ENCODE results near the gene TMEM273. TPM values are rescaled to one million over a fixed set of nuclear protein-coding genes. Genes with fewer than 3 reads are reported as not detected.

TMEM273 gene
- total and polyA plus RNA-seq, 4 donors, result 12.0 to 41.8 (median 17.5) TPM

DNA sequence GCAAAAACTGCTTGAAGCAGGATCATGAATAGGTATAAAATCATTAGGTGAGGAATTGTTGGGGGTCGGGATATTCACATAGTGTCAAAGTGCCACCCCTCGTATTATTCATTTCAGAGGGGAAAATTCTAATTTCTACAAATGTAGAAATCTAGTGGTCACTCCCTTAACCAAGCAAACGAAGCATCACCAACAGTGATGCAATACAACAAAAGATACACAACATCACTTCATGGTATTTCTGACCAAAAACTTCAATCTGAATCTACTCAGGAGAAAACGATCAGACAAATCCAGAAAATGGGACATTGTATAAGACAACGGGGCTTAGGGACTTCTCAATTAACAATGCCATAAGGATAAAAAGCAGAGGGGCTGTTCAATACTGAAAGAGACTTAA lies 28.1 kb downstream of the TMEM273 start:
- WGBS, 2 donors, result 87 to 90% methylated on average over 5 of the region's 5 CpGs
- Histone ChIP-seq H3K36me3 (ENCODE audit: control insufficient read depth in 4 of 4, insufficient read depth in 4 of 4, low read length in 4 of 4) (peaks cover 0 to 2% (median 0%) of the 10 kb centered on the region in 4 donors), H3K27ac (ENCODE audit: low read depth in 1 of 2, low read length in 1 of 2) (no peak overlapping the region), H3K9ac (ENCODE audit: insufficient read depth in 1 of 2, low read length in 2 of 2) (no peak overlapping the region), H3K9me3 (ENCODE audit: control insufficient read depth in 4 of 4, insufficient read depth in 3 of 4, low read length in 3 of 4) (no peaks in the 10 kb centered on the region), H3K4me3 (no peak overlapping the region), H3K27me3 (ENCODE audit: control insufficient read depth in 3 of 3, insufficient read depth in 3 of 3, low read length in 2 of 3) (peaks cover 0 to 4% (median 0%) of the 10 kb centered on the region in 3 donors), H3K4me1 (ENCODE audit: control insufficient read depth in 5 of 5, insufficient read depth in 5 of 5, low read length in 5 of 5) (peaks cover 0 to 2% (median 0%) of the 10 kb centered on the region in 5 donors)
- ATAC-seq (ENCODE audit: insufficient read depth, low FRiP score) (no peak), DNase-seq (no peak)
- TF ChIP-seq, protein P1, sequence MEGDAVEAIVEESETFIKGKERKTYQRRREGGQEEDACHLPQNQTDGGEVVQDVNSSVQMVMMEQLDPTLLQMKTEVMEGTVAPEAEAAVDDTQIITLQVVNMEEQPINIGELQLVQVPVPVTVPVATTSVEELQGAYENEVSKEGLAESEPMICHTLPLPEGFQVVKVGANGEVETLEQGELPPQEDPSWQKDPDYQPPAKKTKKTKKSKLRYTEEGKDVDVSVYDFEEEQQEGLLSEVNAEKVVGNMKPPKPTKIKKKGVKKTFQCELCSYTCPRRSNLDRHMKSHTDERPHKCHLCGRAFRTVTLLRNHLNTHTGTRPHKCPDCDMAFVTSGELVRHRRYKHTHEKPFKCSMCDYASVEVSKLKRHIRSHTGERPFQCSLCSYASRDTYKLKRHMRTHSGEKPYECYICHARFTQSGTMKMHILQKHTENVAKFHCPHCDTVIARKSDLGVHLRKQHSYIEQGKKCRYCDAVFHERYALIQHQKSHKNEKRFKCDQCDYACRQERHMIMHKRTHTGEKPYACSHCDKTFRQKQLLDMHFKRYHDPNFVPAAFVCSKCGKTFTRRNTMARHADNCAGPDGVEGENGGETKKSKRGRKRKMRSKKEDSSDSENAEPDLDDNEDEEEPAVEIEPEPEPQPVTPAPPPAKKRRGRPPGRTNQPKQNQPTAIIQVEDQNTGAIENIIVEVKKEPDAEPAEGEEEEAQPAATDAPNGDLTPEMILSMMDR (IDR thresholded peaks at IDR 0.05; ENCODE audit: control extremely low read depth, extremely low read depth), result no peak

DNA sequence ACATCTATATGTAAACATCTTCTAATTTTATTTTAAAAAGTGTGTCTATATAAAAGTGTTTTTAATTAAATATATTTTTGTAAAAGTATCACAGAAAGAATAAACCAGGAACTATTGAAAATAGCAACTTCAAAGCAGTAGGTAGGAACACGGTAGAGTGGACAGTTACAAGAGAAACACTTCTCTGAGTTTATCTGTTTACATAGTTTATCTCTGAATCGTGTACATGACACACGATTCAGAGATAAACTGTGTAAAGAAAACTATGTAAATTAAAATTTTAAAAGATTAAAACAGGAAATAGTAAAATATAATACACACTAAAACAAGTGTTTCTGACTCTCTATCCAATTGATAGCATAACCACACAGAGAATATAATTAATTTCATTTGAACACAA lies 29.3 kb downstream of the TMEM273 start:
- ATAC-seq (ENCODE audit: insufficient read depth, low FRiP score), result no peak
- no peaks in the 10 kb centered on the region for H3K9me3 ChIP-seq (ENCODE audit: control insufficient read depth in 4 of 4, insufficient read depth in 3 of 4, low read length in 3 of 4)
- no peak overlapping the region for H3K27ac ChIP-seq (ENCODE audit: low read depth in 1 of 2, low read length in 1 of 2)
- H3K9ac ChIP-seq (ENCODE audit: insufficient read depth in 1 of 2, low read length in 2 of 2), result no peak overlapping the region
- 57 to 67% methylated on average over 3 of the region's 3 CpGs for WGBS, 2 donors
- no peak for DNase-seq
- H3K27me3 ChIP-seq (ENCODE audit: control insufficient read depth in 3 of 3, insufficient read depth in 3 of 3, low read length in 2 of 3), result peaks cover 0 to 4% (median 0%) of the 10 kb centered on the region in 3 donors
- H3K4me1 ChIP-seq (ENCODE audit: control insufficient read depth in 5 of 5, insufficient read depth in 5 of 5, low read length in 5 of 5), result peaks cover 0 to 2% (median 0%) of the 10 kb centered on the region in 5 donors
- TF ChIP-seq, protein P1 (IDR thresholded peaks at IDR 0.05; ENCODE audit: control extremely low read depth, extremely low read depth), result no peak
- no peak overlapping the region for H3K4me3 ChIP-seq
- H3K36me3 ChIP-seq (ENCODE audit: control insufficient read depth in 4 of 4, insufficient read depth in 4 of 4, low read length in 4 of 4), result peaks cover 0 to 2% (median 0%) of the 10 kb centered on the region in 4 donors

DNA sequence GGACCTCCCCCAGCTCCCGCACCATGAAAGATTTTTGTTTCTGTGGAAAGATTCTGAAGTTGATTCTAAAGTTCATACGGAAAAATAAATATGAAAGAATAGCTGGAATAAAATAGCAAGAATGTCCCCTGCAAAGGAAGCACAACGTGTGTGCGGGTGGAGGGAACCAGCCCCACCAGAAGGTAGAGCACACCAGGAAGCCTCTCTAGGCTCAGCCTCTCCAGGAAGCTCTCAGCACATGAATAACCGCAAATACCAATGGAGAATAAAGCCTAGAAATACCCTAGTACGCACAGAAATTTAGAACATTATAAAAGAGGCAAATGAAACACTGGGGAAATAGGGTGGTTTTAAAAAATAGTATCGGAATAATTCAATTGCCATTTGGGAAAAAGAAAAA lies 29.8 kb downstream of the TMEM273 start:
- Histone ChIP-seq H3K27me3 (ENCODE audit: control insufficient read depth in 3 of 3, insufficient read depth in 3 of 3, low read length in 2 of 3) (peaks cover 0 to 4% (median 0%) of the 10 kb centered on the region in 3 donors), H3K4me3 (no peak overlapping the region), H3K36me3 (ENCODE audit: control insufficient read depth in 4 of 4, insufficient read depth in 4 of 4, low read length in 4 of 4) (peaks cover 0 to 2% (median 0%) of the 10 kb centered on the region in 4 donors), H3K4me1 (ENCODE audit: control insufficient read depth in 5 of 5, insufficient read depth in 5 of 5, low read length in 5 of 5) (peaks cover 0 to 2% (median 0%) of the 10 kb centered on the region in 5 donors), H3K9ac (ENCODE audit: insufficient read depth in 1 of 2, low read length in 2 of 2) (no peak overlapping the region), H3K27ac (ENCODE audit: low read depth in 1 of 2, low read length in 1 of 2) (no peak overlapping the region), H3K9me3 (ENCODE audit: control insufficient read depth in 4 of 4, insufficient read depth in 3 of 4, low read length in 3 of 4) (no peaks in the 10 kb centered on the region)
- TF ChIP-seq, protein P1 (IDR thresholded peaks at IDR 0.05; ENCODE audit: control extremely low read depth, extremely low read depth), result no peak
- DNase-seq (no peak), ATAC-seq (ENCODE audit: insufficient read depth, low FRiP score) (no peak)
- WGBS, 2 donors, result 69 to 74% methylated on average over 7 of the region's 7 CpGs

DNA sequence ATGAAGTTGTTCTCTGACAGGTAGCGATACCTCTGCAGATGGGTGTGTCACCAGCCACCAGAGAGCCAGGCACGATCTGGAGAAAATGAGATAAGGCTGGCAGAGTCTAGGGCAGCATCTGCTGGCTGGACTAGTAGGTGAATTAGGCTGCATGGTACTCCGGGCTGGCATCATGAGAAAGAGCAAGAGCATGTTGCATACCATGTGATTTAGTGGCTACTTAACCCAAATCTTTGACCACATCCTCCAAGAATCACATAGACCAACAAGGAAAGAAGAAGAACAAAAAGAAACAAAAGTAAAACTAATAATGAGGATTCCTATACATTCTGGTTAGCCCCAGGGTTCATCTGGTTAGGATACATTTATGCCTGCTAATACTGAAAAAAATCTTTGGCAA lies 31.0 kb downstream of the TMEM273 start:
- Histone ChIP-seq H3K27ac (ENCODE audit: low read depth in 1 of 2, low read length in 1 of 2) (peak overlapping the region in 1 of 2 donors; percentile 13), H3K9ac (ENCODE audit: insufficient read depth in 1 of 2, low read length in 2 of 2) (no peak overlapping the region), H3K9me3 (ENCODE audit: control insufficient read depth in 4 of 4, insufficient read depth in 3 of 4, low read length in 3 of 4) (no peaks in the 10 kb centered on the region), H3K4me3 (no peak overlapping the region), H3K4me1 (ENCODE audit: control insufficient read depth in 5 of 5, insufficient read depth in 5 of 5, low read length in 5 of 5) (peaks cover 0 to 2% (median 0%) of the 10 kb centered on the region in 5 donors), H3K27me3 (ENCODE audit: control insufficient read depth in 3 of 3, insufficient read depth in 3 of 3, low read length in 2 of 3) (peaks cover 0 to 2% (median 0%) of the 10 kb centered on the region in 3 donors), H3K36me3 (ENCODE audit: control insufficient read depth in 4 of 4, insufficient read depth in 4 of 4, low read length in 4 of 4) (peaks cover 0 to 2% (median 0%) of the 10 kb centered on the region in 4 donors)
- ATAC-seq (ENCODE audit: insufficient read depth, low FRiP score) (no peak), DNase-seq (no peak)
- TF ChIP-seq, protein P1 (IDR thresholded peaks at IDR 0.05; ENCODE audit: control extremely low read depth, extremely low read depth), result no peak
- 85 to 87% methylated on average over 3 of the region's 3 CpGs for WGBS, 2 donors
